Measurements from ENCODE around the gene COX5A. TPM values are rescaled to one million over a fixed set of nuclear protein-coding genes. Genes with fewer than 3 reads are reported as not detected.

The COX5A gene
- total RNA-seq, 1 experiment from 2014 or later: 307 TPM

GRCh38 chr15:74967670-74968069, 29.8 kb upstream of the COX5A start:
- DNase-seq (ENCODE audit: low read depth, low spot score) (no peak), ATAC-seq (no peak)
- no peaks in the 10 kb centered on the region for H3K4me1 ChIP-seq (ENCODE audit: control insufficient read depth in 1 of 2, insufficient read depth in 2 of 2, low read length in 2 of 2)
- no peak overlapping the region for H3K4me2 ChIP-seq (ENCODE audit: low read length)
- no peak overlapping the region for H3K27ac ChIP-seq (ENCODE audit: low read depth, low read length)
- ChIA-PET POLR2A (no interaction called here), CTCF (no interaction called here), RAD21 (ENCODE audit: low non-redundant PET in 1 of 2, low total read pairs in 2 of 2, uncharacterized antibody in 2 of 2, unreplicated experiment in 2 of 2) (no interaction called here)
- no peak for TF ChIP-seq ELF1 (IDR thresholded peaks at IDR 0.05; ENCODE audit: borderline replicate concordance, low read depth)
- TF ChIP-seq CBX3 (IDR thresholded peaks at IDR 0.05; ENCODE audit: low read depth): no peak
- no peak for TF ChIP-seq CEBPB (IDR thresholded peaks at IDR 0.05; ENCODE audit: low read depth)
- TF ChIP-seq, protein P1, sequence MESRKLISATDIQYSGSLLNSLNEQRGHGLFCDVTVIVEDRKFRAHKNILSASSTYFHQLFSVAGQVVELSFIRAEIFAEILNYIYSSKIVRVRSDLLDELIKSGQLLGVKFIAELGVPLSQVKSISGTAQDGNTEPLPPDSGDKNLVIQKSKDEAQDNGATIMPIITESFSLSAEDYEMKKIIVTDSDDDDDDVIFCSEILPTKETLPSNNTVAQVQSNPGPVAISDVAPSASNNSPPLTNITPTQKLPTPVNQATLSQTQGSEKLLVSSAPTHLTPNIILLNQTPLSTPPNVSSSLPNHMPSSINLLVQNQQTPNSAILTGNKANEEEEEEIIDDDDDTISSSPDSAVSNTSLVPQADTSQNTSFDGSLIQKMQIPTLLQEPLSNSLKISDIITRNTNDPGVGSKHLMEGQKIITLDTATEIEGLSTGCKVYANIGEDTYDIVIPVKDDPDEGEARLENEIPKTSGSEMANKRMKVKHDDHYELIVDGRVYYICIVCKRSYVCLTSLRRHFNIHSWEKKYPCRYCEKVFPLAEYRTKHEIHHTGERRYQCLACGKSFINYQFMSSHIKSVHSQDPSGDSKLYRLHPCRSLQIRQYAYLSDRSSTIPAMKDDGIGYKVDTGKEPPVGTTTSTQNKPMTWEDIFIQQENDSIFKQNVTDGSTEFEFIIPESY (IDR thresholded peaks at IDR 0.05; ENCODE audit: extremely low read depth, insufficient replicate concordance, low read length): no peak
- TF ChIP-seq YY1 (IDR thresholded peaks at IDR 0.05; ENCODE audit: extremely low read depth, insufficient replicate concordance, low read depth, low read length): no peak
- no peak for TF ChIP-seq SP1 (IDR thresholded peaks at IDR 0.05; ENCODE audit: low read depth)
- TF ChIP-seq FOSL1 (IDR thresholded peaks at IDR 0.05; ENCODE audit: low read depth): no peak
- no peak for TF ChIP-seq ZFX (IDR thresholded peaks at IDR 0.05)
- no peak for TF ChIP-seq POLR2AphosphoS5 (IDR thresholded peaks at IDR 0.05; ENCODE audit: low read depth, low read length)
- no peak for TF ChIP-seq ATF3 (IDR thresholded peaks at IDR 0.05)
- no peak for TF ChIP-seq CTCF (IDR thresholded peaks at IDR 0.05 in 2 of 3, conservative IDR thresholded peaks at IDR 0.05 in 1 of 3; ENCODE audit: borderline replicate concordance in 1 of 3, insufficient read depth in 1 of 3, low read depth in 2 of 3, low read length in 2 of 3)
- TF ChIP-seq EZH2 (IDR thresholded peaks at IDR 0.05): no peak
- TF ChIP-seq SRF (IDR thresholded peaks at IDR 0.05; ENCODE audit: low read depth): no peak
- no peak for TF ChIP-seq ZNF274 (IDR thresholded peaks at IDR 0.05; ENCODE audit: low read depth, low read length)
- TF ChIP-seq EGR1 (IDR thresholded peaks at IDR 0.05; ENCODE audit: low read depth): no peak
- no peak for TF ChIP-seq JUND (IDR thresholded peaks at IDR 0.05)
- no peak for TF ChIP-seq REST (IDR thresholded peaks at IDR 0.05; ENCODE audit: low read depth)
- no peaks in the 10 kb centered on the region for H3K27me3 ChIP-seq (ENCODE audit: insufficient read depth, low read length)
- H3K9me3 ChIP-seq (ENCODE audit: control insufficient read depth in 1 of 2, insufficient read depth in 1 of 2, low read depth in 1 of 2, low read length in 2 of 2): no peaks in the 10 kb centered on the region
- no peak overlapping the region for H2AFZ ChIP-seq (ENCODE audit: low read depth, low read length, poor library complexity, severe bottlenecking)
- no peaks in the 10 kb centered on the region for H4K20me1 ChIP-seq (ENCODE audit: insufficient read depth)
- no peak overlapping the region for H3K4me3 ChIP-seq (replicated peaks in 1 of 2; ENCODE audit: low read depth in 1 of 2, low read length in 2 of 2)
- H3K9me2 ChIP-seq (ENCODE audit: insufficient read depth): no peaks in the 10 kb centered on the region
- intact Hi-C loops (cut with micrococcal nuclease): no loop called here
- no peaks in the 10 kb centered on the region for H3K36me3 ChIP-seq (ENCODE audit: control insufficient read depth in 1 of 2, insufficient read depth in 2 of 2, low read length in 2 of 2)
- BruUV-seq (replicated peaks): no TSS peak
- no peaks in the 10 kb centered on the region for H3K79me2 ChIP-seq (ENCODE audit: insufficient read depth, low read length)
- H3K9ac ChIP-seq (ENCODE audit: low read length): no peak overlapping the region
